Ectodermal cell (in vitro differentiated cells): Measurements from ENCODE around the gene JMJD7.
"Not testable (repeated sequence)": the region's sequence is repeated elsewhere in the genome, so short reads cannot be mapped to it uniquely, and the experiment has no call there.

Source experiments
- H3K27ac ChIP-seq: 2 replicates; pipeline ENCODE4 v1.7.0; 2013; ENCODE audit warnings: mild to moderate bottlenecking, low read depth, low read length; ENCODE audit not compliant: insufficient read depth, poor library complexity, severe bottlenecking
- H3K27me3 ChIP-seq: 2 replicates; pipeline ENCODE4 v1.7.0; 2013; ENCODE audit warnings: mild to moderate bottlenecking, low read length; ENCODE audit not compliant: insufficient read depth, control insufficient read depth, poor library complexity, severe bottlenecking
- H3K36me3 ChIP-seq: one replicate; pipeline ENCODE4 v1.7.0; 2013; ENCODE audit warnings: low read length; ENCODE audit not compliant: control insufficient read depth, insufficient read depth
- H3K4me1 ChIP-seq: one replicate; pipeline ENCODE4 v1.7.0; 2013; ENCODE audit warnings: low read length; ENCODE audit not compliant: control insufficient read depth, insufficient read depth
- H3K4me3 ChIP-seq: 2 replicates; pipeline ENCODE4 v1.7.0; 2013; ENCODE audit warnings: low read depth, low read length, control low read depth; ENCODE audit not compliant: insufficient read depth
- H3K9me3 ChIP-seq: 2 replicates; pipeline ENCODE4 v1.7.0; 2013; ENCODE audit warnings: mild to moderate bottlenecking, low read length, moderate library complexity; ENCODE audit not compliant: control insufficient read depth
- WGBS, 2 experiments: methylation state at CpG; one replicate each; pipeline ENCODE4 v1.1.7; 2013; ENCODE audit warnings: missing lambda C conversion rate in 2 of 2; 5-methylcytosine and 5-hydroxymethylcytosine counted together

JMJD7 gene

DNA sequence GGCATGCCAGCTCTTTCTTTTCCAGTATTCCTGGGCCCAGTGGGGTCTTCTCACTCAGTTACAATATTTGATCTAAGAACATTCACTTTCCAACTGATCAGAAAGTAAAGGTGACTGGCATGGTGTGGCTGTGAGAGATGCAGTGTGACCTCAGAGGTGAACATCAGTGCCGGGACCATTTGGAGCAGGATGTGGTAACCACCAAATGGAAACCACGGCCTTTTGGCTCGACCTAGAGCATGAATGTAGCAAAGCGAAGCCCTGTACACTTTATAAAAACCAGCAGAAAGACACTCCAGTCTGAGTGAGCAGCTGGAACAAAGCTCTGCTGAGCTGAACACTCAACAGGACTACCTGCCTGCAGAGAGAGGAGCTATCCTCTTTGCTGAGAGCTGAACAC, 3.4 kb downstream of the JMJD7 start:
- H3K27me3 ChIP-seq, H3K4me1 ChIP-seq, H3K36me3 ChIP-seq, H3K9me3 ChIP-seq, H3K4me3 ChIP-seq, H3K27ac ChIP-seq: not testable (repeated sequence)
- WGBS, 2 experiments, result 96 to 97% methylated on average over 4 of the region's 4 CpGs

DNA sequence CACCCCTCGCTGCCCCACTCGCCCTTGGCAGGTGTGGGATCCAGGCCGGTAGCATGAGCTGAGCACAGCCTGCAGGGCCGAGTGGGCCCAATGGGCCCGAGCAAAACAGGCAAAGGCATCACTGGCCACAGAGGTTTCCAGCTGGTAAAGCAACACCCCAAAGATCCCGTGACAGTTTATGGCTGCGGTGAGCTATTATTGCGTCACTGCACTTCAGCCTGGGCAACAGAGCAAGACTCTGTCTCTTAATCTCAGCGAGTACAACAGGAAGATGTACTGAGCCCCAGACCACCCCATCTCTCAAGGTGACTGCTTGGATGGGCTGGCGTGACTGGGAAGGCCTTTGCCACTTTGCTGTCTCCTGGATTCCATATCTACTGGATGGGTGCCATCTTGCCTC, 4.3 kb downstream of the JMJD7 start:
- peaks cover 9% of the 10 kb centered on the region for H3K4me1 ChIP-seq
- H3K9me3 ChIP-seq, result no peaks in the 10 kb centered on the region
- WGBS, 2 experiments, result 93 to 96% methylated on average over 10 of the region's 10 CpGs

GRCh38 chr15:41832875-41833274, 5.0 kb downstream of the JMJD7 start:
- no peaks in the 10 kb centered on the region for H3K27me3 ChIP-seq
- no peak overlapping the region for H3K27ac ChIP-seq
- 94 to 97% methylated on average over 3 of the region's 3 CpGs for WGBS, 2 experiments
- H3K4me1 ChIP-seq, result peaks cover 9% of the 10 kb centered on the region
- no peak overlapping the region for H3K4me3 ChIP-seq
- H3K36me3 ChIP-seq, result no peaks in the 10 kb centered on the region
- no peaks in the 10 kb centered on the region for H3K9me3 ChIP-seq

More for the DNA sequence above, 4.3 kb downstream of the JMJD7 start:
- peaks cover 3% of the 10 kb centered on the region for H3K27me3 ChIP-seq
- no peak overlapping the region for H3K4me3 ChIP-seq
- H3K36me3 ChIP-seq, result no peaks in the 10 kb centered on the region
- no peak overlapping the region for H3K27ac ChIP-seq

DNA sequence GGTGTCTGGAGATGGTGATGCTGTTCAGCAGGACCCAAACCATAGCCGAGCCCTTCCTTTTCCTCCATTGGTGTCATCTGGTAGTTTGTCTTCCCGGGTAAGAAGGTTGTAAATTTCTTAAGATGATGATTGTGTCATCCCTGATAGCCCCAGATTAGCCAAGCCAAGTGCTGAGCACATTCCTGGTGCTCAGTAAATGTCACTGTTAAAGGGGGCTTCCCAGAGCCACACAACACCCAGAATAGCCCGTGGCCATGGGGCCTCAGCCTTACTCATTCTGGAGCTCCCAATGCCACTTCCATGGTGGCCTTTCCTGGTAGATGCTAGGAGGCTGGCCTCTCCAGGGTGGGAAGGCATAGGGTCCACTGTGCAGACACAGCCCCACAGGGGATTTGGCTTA, 6.2 kb downstream of the JMJD7 start:
- 77 to 78% methylated on average over 3 of the region's 3 CpGs for WGBS, 2 experiments

GRCh38 chr15:41836073-41836472, 8.2 kb downstream of the JMJD7 start:
- 95 to 97% methylated on average over 6 of the region's 6 CpGs for WGBS, 2 experiments
- Histone ChIP-seq H3K9me3 (no peaks in the 10 kb centered on the region), H3K27me3 (no peaks in the 10 kb centered on the region), H3K4me1 (no peaks in the 10 kb centered on the region), H3K4me3 (no peak overlapping the region), H3K27ac (no peak overlapping the region), H3K36me3 (no peaks in the 10 kb centered on the region)

More for the DNA sequence above, 6.2 kb downstream of the JMJD7 start:
- no peaks in the 10 kb centered on the region for H3K9me3 ChIP-seq
- H3K4me3 ChIP-seq, result no peak overlapping the region
- no peaks in the 10 kb centered on the region for H3K36me3 ChIP-seq
- H3K4me1 ChIP-seq, result peaks cover 2% of the 10 kb centered on the region
- H3K27ac ChIP-seq, result no peak overlapping the region
- no peaks in the 10 kb centered on the region for H3K27me3 ChIP-seq

- Histone ChIP-seq H3K4me3 (no peak overlapping the region), H3K36me3 (no peaks in the 10 kb centered on the region)
- 94 to 95% methylated on average over 23 of the region's 23 CpGs for WGBS, 2 experiments
Observed at GRCh38 chr15:41836713-41837454, 9.0 kb downstream of the JMJD7 start.

DNA sequence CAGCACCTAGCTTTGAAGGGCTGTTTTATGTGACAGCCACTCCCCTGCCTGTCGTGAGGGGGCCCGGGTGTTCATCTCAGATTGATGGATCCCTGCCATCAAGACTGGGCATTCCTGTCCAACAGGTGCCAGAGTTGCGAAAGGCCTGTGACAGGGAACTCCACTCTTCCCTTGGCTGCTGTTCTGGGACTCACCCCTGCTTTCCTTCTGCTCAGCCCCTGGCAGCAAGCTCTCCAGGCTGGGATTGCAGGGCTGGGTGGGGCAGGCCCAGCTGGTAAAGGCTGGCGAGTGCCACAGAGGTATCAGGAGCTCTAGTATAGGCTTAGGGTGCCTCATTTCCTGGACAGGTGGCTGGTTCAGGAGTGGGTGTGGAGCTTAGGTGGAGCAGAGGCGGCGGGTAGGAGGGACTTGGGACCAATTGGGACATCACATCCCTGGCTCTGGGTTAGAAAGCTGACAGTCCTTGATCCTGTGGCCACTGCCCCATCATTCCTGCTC, 10.6 kb downstream of the JMJD7 start, which contains the start of gene PLA2G4B:
TSS of gene PLA2G4B (plus strand) at position 448 of the 498 bp plus-strand sequence. CDS start 67 bp downstream, outside the sequence.
- 94 to 95% methylated on average over 6 of the region's 6 CpGs for WGBS, 2 experiments
- H3K36me3 ChIP-seq, result no peaks in the 10 kb centered on the region
- H3K9me3 ChIP-seq, result no peaks in the 10 kb centered on the region
- no peak within 1 kb of the TSS for H3K27ac ChIP-seq
- no peaks in the 10 kb centered on the region for H3K4me1 ChIP-seq
- H3K27me3 ChIP-seq, result no peaks in the 10 kb centered on the region
- H3K4me3 ChIP-seq, result no peak within 1 kb of the TSS

More at GRCh38 chr15:41836713-41837454, 9.0 kb downstream of the JMJD7 start:
- Histone ChIP-seq H3K4me1 (no peaks in the 10 kb centered on the region), H3K27me3 (no peaks in the 10 kb centered on the region), H3K27ac (no peak overlapping the region), H3K9me3 (no peaks in the 10 kb centered on the region)

DNA sequence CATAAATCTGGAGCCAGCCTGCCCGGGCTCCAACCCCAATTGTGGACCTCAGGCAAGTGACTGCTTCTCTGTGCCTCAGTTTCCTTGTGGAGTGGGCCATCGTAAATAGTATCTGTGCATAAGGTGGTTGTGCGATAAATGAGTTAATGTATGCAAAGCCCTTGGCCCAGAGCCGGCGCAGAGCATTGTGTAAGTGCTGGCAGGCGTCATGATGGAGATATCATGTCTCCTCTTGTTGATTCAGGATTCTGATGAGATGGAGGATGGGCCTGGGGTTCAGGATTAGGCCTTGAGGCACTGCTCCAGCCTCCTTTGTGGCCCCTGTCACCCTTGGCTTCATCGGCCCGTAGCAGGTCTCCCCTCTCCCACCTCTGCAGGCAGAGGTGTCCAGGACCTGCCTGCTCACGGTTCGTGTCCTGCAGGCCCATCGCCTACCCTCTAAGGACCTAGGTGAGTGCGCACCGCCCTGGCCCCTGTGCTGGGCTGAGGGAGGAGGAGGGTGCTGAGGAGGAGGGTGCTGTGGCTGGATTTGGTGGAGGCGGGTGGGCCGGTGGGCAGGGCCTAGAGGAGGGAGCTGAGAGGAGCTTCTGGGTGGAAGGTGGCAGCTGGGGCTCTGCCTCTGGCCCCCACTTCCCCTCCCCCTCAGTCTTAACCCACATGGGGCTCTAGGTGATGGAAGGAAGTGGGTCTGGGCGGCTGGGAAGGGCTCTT, 12.0 kb downstream of the JMJD7 start:
- Histone ChIP-seq H3K4me3 (no peak overlapping the region), H3K4me1 (no peaks in the 10 kb centered on the region), H3K27ac (no peak overlapping the region), H3K9me3 (no peaks in the 10 kb centered on the region), H3K36me3 (no peaks in the 10 kb centered on the region), H3K27me3 (no peaks in the 10 kb centered on the region)
- 94% methylated on average over 16 of the region's 16 CpGs for WGBS, 2 experiments

DNA sequence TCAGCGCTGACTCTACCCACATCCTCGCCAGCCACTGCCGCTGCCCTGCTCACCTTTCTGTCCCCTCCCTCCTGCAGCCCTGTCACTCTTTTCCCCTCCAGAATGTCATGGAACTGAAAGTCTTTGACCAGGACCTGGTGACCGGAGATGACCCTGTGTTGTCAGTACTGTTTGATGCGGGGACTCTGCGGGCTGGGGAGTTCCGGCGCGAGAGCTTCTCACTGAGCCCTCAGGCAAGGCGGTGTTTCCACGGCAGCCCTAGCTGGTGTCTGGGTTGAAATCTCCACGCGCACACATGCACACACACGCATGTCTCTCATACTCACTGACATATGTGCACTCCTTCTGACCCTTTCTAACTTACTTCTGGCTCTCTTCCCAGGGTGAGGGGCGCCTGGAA, 12.8 kb downstream of the JMJD7 start:
- no peaks in the 10 kb centered on the region for H3K9me3 ChIP-seq
- no peak overlapping the region for H3K27ac ChIP-seq
- no peaks in the 10 kb centered on the region for H3K27me3 ChIP-seq
- WGBS, 2 experiments, result 92 to 93% methylated on average over 15 of the region's 15 CpGs
- H3K4me1 ChIP-seq, result no peaks in the 10 kb centered on the region
- H3K36me3 ChIP-seq, result no peaks in the 10 kb centered on the region
- H3K4me3 ChIP-seq, result no peak overlapping the region

GRCh38 chr15:41841131-41841530, 13.2 kb downstream of the JMJD7 start:
- Histone ChIP-seq H3K27ac (no peak overlapping the region), H3K27me3 (no peaks in the 10 kb centered on the region), H3K9me3 (no peaks in the 10 kb centered on the region), H3K4me3 (no peak overlapping the region), H3K4me1 (no peaks in the 10 kb centered on the region), H3K36me3 (no peaks in the 10 kb centered on the region)
- 95 to 97% methylated on average over 10 of the region's 10 CpGs for WGBS, 2 experiments
